HepG2 (cell line): ENCODE data around the gene KL.

Experiments
- NFYB ChIP-seq: sonication (generic); formaldehyde crosslinking; IDR thresholded peaks from 2 replicates; pipeline ENCODE4 v1.4.0; 2020; ENCODE audit warnings: missing genetic modification reagents
- POLR2AphosphoS5 ChIP-seq: IDR thresholded peaks from 2 replicates; pipeline ENCODE4 v1.6.1; 2012; ENCODE audit warnings: low read depth, low read length
- PRDM15 ChIP-seq: sonication (generic); formaldehyde crosslinking; IDR thresholded peaks from 2 replicates; pipeline ENCODE4 v1.4.0; 2020; ENCODE audit warnings: missing genetic modification reagents
- TCF7L2 ChIP-seq: IDR thresholded peaks from 2 replicates; pipeline ENCODE4 v1.6.1; 2011; ENCODE audit warnings: mild to moderate bottlenecking, low read depth, low read length, moderate library complexity
- XRCC5 ChIP-seq: fragments of 200-400 bp; formaldehyde crosslinking; optimal IDR thresholded peaks from 2 replicates; pipeline ENCODE3; 2017; ENCODE audit warnings: mild to moderate bottlenecking, low read length
- ZBTB8A ChIP-seq: sonication (generic); formaldehyde crosslinking; IDR thresholded peaks from 2 replicates; pipeline ENCODE4 v1.4.0; 2020; ENCODE audit warnings: mild to moderate bottlenecking, low read depth, missing genetic modification reagents, borderline replicate concordance
- ZFYVE20 ChIP-seq: sonication (generic); formaldehyde crosslinking; IDR thresholded peaks from 2 replicates; pipeline ENCODE4 v1.8.0; 2023; ENCODE audit warnings: low read depth, mild to moderate bottlenecking, moderate library complexity, missing genetic modification reagents, borderline replicate concordance
- TF ChIP-seq, protein P1 (sequence below): sonication (generic); formaldehyde crosslinking; IDR thresholded peaks from 2 replicates; pipeline ENCODE4 v1.8.0; 2022; ENCODE audit warnings: missing genetic modification reagents, mild to moderate bottlenecking, inconsistent platforms, borderline replicate concordance
- TF ChIP-seq, protein P2 (sequence below): sonication (generic); formaldehyde crosslinking; IDR thresholded peaks from 2 replicates; pipeline ENCODE4 v1.5.0; 2020; ENCODE audit warnings: mild to moderate bottlenecking, missing genetic modification reagents, moderate library complexity

- TF ChIP-seq, protein P1, sequence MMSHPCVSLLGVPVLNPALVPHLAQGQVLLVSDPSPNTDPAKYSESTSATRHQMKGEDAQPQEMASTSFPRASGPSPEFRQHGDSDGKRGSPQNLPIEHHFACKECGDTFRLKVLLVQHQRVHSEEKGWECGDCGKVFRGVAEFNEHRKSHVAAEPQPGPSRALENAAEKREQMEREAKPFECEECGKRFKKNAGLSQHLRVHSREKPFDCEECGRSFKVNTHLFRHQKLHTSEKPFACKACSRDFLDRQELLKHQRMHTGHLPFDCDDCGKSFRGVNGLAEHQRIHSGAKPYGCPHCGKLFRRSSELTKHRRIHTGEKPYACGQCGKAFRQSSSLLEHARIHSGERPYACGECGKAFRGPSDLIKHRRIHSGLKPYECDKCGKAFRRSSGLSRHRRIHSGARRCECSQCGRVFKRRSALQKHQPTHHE (CRISPR knock-in tag): no peak
- TF ChIP-seq ZFYVE20 (no peak), XRCC5 (no peak), PRDM15 (CRISPR knock-in tag) (no peak), ZBTB8A (CRISPR knock-in tag) (no peak), TCF7L2 (no peak), NFYB (CRISPR knock-in tag) (no peak), POLR2AphosphoS5 (no peak)
- TF ChIP-seq, protein P2, sequence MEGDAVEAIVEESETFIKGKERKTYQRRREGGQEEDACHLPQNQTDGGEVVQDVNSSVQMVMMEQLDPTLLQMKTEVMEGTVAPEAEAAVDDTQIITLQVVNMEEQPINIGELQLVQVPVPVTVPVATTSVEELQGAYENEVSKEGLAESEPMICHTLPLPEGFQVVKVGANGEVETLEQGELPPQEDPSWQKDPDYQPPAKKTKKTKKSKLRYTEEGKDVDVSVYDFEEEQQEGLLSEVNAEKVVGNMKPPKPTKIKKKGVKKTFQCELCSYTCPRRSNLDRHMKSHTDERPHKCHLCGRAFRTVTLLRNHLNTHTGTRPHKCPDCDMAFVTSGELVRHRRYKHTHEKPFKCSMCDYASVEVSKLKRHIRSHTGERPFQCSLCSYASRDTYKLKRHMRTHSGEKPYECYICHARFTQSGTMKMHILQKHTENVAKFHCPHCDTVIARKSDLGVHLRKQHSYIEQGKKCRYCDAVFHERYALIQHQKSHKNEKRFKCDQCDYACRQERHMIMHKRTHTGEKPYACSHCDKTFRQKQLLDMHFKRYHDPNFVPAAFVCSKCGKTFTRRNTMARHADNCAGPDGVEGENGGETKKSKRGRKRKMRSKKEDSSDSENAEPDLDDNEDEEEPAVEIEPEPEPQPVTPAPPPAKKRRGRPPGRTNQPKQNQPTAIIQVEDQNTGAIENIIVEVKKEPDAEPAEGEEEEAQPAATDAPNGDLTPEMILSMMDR: no peak
These were observed 63.7 kb downstream of the KL start for GRCh38 chr13:33079960-33080359.
